Vagina (tissue), 2 donors: ENCODE data around the gene PBX4. TPM values are rescaled to one million over a fixed set of nuclear protein-coding genes. Genes with fewer than 3 reads are reported as not detected.

Source experiments
- DNase-seq, 2 donors: peaks; one replicate each; pipeline ENCODE4 v3.0.0-alpha.2; 2017; ENCODE audit errors: extremely low spot score in 2 of 2
- H3K27ac ChIP-seq: fragments of 200-600 bp; sonication (generic); one replicate; pipeline ENCODE4 v1.5.1; 2019
- H3K27me3 ChIP-seq: fragments of 200-600 bp; sonication (generic); one replicate; pipeline ENCODE4 v1.5.1; 2019
- H3K36me3 ChIP-seq, 2 donors: fragments of 200-600 bp; sonication (generic); one replicate each; pipeline ENCODE4 v1.5.1; 2017 to 2019
- H3K4me1 ChIP-seq: fragments of 200-600 bp; sonication (generic); one replicate; pipeline ENCODE4 v1.5.1; 2019
- H3K4me3 ChIP-seq, 2 donors: fragments of 200-600 bp; sonication (generic); 1 replicate in 1 of 2; 2 replicates in 1 of 2; pipeline ENCODE4 v1.5.1; 2016 to 2019
- H3K9me3 ChIP-seq: fragments of 200-600 bp; sonication (generic); one replicate; pipeline ENCODE4 v1.5.1; 2019
- POLR2A ChIP-seq, 2 donors: fragments of 450-650 bp; IDR thresholded peaks; one replicate each; pipeline ENCODE4 v1.6.1; 2017; ENCODE audit warnings: antibody characterized with exemption in 2 of 2, mild to moderate bottlenecking in 2 of 2, moderate library complexity in 2 of 2
- POLR2AphosphoS5 ChIP-seq, 2 donors: sonication (generic); formaldehyde crosslinking; IDR thresholded peaks; one replicate each; pipeline ENCODE4 v1.9.0; 2017; ENCODE audit warnings: antibody characterized with exemption in 2 of 2, mild to moderate bottlenecking in 2 of 2, low read depth in 1 of 2; ENCODE audit not compliant: insufficient read depth in 1 of 2
- intact Hi-C: fragments of 100-400 bp; cut with DNase I; formaldehyde crosslinking; loops from one replicate; pipeline ENCODE4 v1.15.1; 2023
- total RNA-seq: library from RNA; depleted of rRNA; stranded (reverse); fragments of >200 nt; gene quantifications from one replicate; pipeline ENCODE4 v1.2.3, GENCODE V29; 2016
- TF ChIP-seq, protein P1 (sequence below), 3 experiments: fragments of 450-650 bp in 2 of 3; fragments of 200-600 bp in 1 of 3; sonication (generic) in 1 of 3; IDR thresholded peaks; one replicate each; pipeline ENCODE4 v1.5.1; 2017 to 2019; ENCODE audit warnings: antibody characterized with exemption in 3 of 3, mild to moderate bottlenecking in 2 of 3, moderate library complexity in 2 of 3

Gene PBX4
- total RNA-seq, 1 donor from 2014 or later = 5.2 TPM

DNA sequence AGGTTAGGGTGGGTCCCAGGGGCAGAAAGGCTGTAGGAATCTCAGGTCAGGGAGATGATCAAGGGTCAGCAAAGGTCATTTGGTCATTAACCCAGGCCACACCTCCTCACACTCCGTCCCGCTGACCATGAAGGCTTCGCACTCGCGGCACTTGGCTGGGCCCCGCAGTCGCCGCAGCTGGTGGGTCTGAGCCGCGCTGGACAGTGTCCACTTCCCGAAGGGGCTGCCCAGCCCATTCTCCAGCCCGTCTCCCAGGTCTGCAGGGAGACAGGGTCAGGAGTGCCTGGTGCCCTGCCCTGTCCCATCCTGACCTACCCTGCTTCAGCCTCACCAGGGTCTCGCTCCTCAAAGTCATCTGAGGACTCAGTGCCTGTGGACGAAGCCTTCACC is 16.8 kb upstream of the PBX4 start:
- no peak for DNase-seq
- Histone ChIP-seq H3K9me3 (no peaks in the 10 kb centered on the region), H3K27ac (no peak overlapping the region), H3K36me3 (peaks cover 0 to 17% of the 10 kb centered on the region in 2 donors), H3K27me3 (no peaks in the 10 kb centered on the region), H3K4me3 (no peak overlapping the region), H3K4me1 (no peaks in the 10 kb centered on the region)
- intact Hi-C loops = no loop called here
- TF ChIP-seq POLR2A (IDR thresholded peaks at IDR 0.05) (no peak), POLR2AphosphoS5 (IDR thresholded peaks at IDR 0.05; ENCODE audit: insufficient read depth in 1 of 2, low read depth in 1 of 2) (no peak)
- TF ChIP-seq, protein P1, sequence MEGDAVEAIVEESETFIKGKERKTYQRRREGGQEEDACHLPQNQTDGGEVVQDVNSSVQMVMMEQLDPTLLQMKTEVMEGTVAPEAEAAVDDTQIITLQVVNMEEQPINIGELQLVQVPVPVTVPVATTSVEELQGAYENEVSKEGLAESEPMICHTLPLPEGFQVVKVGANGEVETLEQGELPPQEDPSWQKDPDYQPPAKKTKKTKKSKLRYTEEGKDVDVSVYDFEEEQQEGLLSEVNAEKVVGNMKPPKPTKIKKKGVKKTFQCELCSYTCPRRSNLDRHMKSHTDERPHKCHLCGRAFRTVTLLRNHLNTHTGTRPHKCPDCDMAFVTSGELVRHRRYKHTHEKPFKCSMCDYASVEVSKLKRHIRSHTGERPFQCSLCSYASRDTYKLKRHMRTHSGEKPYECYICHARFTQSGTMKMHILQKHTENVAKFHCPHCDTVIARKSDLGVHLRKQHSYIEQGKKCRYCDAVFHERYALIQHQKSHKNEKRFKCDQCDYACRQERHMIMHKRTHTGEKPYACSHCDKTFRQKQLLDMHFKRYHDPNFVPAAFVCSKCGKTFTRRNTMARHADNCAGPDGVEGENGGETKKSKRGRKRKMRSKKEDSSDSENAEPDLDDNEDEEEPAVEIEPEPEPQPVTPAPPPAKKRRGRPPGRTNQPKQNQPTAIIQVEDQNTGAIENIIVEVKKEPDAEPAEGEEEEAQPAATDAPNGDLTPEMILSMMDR (IDR thresholded peaks at IDR 0.05) = no peak

DNA sequence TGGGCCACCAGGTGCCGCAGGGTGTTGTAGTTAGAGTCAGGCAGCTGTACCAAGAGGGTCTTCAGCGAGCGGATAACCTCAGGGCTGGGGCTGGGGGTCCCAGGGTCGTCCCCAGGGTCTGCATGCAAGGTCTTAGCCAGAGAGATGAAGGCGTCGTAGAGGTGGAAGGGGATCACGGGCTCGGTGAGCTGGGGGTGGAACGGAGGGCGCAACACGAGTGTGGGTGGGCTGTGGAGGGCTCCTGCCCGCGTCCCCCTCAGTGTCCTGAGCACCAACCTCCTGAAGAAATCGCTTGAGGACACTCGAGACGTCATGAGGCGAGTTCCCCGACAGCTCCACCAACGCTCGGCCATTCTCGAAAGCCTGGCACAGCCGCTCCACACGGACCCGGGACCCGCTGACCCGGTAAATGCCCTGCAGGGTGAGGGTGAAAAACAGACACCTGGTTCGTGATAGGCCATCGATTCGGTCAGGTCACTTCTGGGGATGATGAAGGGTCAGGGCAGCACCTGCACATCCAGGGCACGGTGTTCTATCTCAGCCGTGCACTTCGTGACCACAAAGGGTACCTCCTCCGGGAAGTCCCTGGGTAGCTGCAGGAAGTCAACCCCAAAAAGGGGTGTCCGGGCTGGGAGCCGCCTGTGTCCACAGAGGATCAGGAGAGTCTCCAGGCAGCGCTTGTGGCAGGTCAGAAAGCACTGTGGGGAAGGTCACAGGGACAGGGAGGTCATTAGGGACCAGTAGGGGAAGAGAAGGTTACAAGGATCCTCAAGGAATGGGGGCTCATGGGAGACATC is 16.2 kb upstream of the PBX4 start:
- Histone ChIP-seq H3K9me3 (no peaks in the 10 kb centered on the region), H3K4me1 (no peaks in the 10 kb centered on the region), H3K4me3 (no peak overlapping the region), H3K36me3 (peaks cover 0 to 17% of the 10 kb centered on the region in 2 donors), H3K27me3 (no peaks in the 10 kb centered on the region), H3K27ac (no peak overlapping the region)
- intact Hi-C loops = no loop called here
- no peak for DNase-seq
- TF ChIP-seq POLR2AphosphoS5 (IDR thresholded peaks at IDR 0.05; ENCODE audit: insufficient read depth in 1 of 2, low read depth in 1 of 2) (no peak), POLR2A (IDR thresholded peaks at IDR 0.05) (no peak)
- TF ChIP-seq, protein P1 (IDR thresholded peaks at IDR 0.05) = no peak

DNA sequence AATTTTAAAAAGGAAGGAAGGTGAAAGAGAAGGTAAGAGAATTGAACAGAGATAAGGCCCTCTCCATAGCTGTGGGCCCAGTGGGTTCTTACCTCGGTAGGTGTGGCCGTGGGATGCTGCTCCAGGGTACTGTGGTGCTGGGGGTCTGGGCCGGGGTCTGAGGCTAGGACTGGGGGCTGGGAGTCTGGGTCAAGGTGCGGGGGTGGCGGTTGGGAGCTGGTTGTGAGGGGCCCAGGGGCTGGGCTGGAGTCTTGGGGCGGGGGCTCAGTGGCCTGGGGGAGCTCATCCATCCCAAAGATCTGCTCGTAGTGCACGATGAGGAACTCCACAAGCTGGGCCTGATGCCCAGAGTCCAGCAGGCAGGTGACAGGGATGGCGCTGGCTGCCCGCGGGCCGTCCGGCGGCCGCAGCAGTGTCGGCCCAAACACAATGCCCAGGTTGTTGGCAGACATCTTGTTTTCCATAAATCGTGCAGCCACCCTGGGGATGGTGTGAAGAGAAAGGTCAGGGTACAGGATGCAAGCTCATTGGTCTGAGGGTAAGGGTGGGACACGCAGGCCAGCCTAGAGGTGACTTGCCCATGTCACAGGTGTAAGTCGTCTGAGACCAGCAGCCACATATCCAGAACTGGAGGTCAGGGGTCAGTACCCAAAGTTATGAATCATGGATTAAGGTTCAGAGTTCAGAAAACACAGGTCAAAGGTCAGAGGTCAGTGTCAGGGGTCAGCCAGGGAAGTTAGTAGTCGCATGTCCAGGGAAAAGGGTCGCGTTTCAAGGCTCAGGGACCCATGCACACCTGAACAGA is 15.4 kb upstream of the PBX4 start:
- no peak for TF ChIP-seq POLR2AphosphoS5 (IDR thresholded peaks at IDR 0.05; ENCODE audit: insufficient read depth in 1 of 2, low read depth in 1 of 2)
- TF ChIP-seq POLR2A (IDR thresholded peaks at IDR 0.05) = no peak
- TF ChIP-seq, protein P1 (IDR thresholded peaks at IDR 0.05) = no peak
- H3K27ac ChIP-seq = no peak overlapping the region
- no peak overlapping the region for H3K4me3 ChIP-seq
- DNase-seq = no peak
- H3K36me3 ChIP-seq = peaks cover 0 to 17% of the 10 kb centered on the region in 2 donors
- peaks cover under 1% of the 10 kb centered on the region for H3K4me1 ChIP-seq
- intact Hi-C loops = no loop called here
- no peaks in the 10 kb centered on the region for H3K9me3 ChIP-seq
- H3K27me3 ChIP-seq = no peaks in the 10 kb centered on the region

DNA sequence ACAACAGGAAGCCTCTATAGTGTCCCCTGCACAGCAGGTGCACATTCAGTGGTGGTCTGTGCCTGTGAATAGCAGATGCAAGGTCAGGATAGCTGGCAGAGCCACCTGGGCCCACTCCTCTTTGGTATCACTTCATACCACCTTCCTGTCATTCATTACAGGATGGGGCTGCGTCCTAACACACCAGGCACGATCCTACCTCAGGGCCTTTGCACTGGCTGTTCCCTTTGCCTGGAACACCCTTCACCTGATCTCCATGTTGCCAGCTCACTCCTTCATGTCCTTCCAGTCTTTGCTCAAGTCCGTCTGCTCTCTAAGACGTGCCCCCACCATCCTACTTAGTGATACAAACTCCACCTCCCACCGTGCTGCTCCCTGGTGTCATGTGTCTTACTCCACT is 14.2 kb upstream of the PBX4 start:
- no peak overlapping the region for H3K4me3 ChIP-seq
- TF ChIP-seq, protein P1 (IDR thresholded peaks at IDR 0.05) = no peak
- no peak for TF ChIP-seq POLR2A (IDR thresholded peaks at IDR 0.05)
- no peak for TF ChIP-seq POLR2AphosphoS5 (IDR thresholded peaks at IDR 0.05; ENCODE audit: insufficient read depth in 1 of 2, low read depth in 1 of 2)
- intact Hi-C loops = no loop called here
- no peak overlapping the region for H3K27ac ChIP-seq
- no peak for DNase-seq
- no peaks in the 10 kb centered on the region for H3K9me3 ChIP-seq
- peaks cover 11% of the 10 kb centered on the region for H3K4me1 ChIP-seq
- no peaks in the 10 kb centered on the region for H3K27me3 ChIP-seq
- peaks cover 0 to 17% of the 10 kb centered on the region in 2 donors for H3K36me3 ChIP-seq
